Measurements from ENCODE around the gene OR7A5.
"Not testable (repeated sequence)": the region's sequence is repeated elsewhere in the genome, so short reads cannot be mapped to it uniquely, and the experiment has no call there.

The OR7A5 gene

DNA sequence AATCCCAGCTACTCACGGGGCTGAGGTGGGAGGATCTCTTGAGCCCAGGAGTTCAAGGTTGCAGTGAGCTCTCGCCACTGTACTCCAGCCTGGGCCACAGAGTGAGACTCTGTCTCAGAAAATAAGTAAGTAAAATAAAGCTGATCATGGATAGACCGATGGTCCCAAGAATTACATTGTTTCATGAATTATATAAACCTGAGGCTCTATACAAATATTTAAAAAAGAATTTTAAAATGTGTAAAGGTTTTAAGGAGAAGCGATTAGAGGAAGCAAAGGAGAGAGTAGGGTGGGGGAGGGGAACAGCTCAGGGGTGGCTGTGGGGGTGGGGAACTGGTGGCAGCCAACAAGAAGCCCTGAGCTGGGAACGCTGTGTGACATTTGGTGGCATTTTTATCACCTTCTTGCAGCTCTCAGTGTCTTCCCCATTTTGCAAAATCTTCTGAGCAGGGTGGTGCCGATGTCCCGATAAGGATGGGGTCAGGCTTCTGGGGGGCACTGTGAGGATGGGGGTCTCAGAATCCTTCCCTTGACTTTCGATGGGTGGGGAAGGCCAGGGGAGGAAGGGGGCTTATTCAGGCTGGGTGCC is 51.5 kb downstream of the OR7A5 start:
- not testable (repeated sequence) for DNase-seq

DNA sequence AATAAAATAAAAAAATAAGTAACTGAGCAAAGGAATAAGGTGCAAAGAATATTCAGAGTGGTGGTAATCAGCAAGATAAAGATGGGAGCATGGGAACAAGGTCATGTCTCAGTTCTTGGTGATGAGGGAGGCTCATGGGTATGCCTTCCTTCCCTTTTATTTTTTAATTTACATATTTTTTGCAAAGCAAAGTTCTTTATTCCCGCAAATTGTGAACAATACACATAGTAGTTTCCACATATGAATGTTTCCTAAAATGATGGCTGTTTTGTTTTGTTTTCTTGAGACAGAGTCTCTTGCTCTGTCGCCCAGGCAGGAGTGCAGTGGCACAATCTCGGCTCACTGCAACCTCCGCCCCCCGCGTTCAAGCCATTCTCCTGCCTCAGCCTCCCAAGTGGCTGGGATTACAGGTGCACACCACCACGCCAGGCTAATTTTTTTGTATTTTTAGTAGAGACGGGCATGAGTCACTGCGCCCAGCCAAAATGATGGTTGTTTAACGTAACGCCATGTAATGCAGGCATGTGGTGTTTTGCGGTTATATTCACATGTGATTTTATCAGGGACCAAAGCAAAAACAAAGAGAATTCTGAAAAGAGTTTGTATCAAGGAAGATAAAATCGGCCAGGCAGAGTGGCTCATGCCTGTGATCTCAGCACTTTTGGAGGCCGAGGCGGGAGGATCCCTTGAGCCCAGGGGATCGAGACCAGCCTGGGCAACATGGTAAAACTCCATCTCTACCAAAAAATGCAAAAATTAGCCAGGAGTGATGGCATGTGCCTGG is 52.2 kb downstream of the OR7A5 start:
- DNase-seq = no peak

DNA sequence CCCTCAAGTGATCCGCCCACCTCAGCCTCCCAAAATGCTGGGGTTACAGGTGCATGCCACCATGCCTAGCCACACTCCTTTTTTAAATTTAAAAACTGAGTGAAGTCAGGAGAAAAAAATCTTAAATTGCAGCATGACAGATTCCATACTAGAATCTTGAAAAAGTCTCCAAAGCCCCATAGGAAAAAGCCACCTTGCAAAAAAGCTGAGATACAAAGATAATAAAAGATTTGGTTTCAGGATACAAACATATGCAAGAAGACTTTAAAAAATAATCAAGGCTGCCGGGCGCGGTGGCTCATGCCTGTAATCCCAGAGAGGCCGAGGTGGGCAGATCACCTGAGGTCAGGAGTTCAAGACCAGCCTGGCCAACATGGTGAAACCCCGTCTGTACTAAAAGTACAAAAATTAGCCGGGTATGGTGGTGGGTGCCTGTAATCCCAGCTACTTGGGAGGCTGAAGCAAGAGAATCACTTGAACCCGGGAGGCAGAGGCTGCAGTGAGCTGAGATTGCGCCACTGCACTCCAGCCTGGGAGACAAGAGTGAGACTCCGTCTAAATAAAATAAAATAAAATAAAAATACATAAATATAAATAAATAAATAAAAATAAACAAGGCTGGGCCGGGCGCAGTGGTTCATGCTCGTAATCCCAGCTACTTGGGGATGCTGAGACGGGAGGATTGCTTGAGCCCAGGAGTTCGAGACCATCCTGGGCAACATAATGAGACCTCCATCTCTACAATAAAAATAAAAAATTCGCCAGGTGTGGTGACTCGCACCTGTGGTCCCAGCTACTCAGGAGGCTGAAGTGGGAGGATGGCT is 53.1 kb downstream of the OR7A5 start:
- DNase-seq = not testable (repeated sequence)

DNA sequence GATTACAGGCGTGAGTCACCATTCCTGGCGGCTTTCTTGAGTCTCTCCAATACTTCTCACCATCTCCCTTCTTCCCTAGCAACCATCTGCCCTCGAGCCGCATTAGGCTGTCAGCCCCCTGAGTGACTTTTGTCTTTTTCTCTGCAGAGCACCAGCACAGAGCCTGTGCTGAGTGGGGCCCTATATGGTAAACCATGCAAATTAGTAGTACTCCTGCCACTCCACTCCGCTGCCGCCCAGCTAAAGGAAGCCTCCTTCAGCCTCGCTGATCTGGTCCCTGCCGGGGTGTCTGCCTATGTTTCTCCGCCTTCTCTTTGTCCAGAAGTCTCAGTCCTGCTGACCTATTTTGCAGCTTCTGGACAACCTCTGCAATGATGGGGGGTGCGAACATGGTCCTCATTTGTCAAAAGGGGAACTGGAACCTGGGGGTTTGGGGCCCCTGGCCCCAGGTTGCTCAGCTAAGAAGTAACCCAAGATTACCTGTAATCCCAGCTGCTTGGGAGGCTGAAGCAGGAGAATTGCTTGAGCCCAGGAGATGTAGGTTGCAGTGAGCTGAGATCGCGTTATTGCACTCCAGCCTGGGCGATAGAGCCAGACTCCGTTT is 54.3 kb downstream of the OR7A5 start:
- DNase-seq = not testable (repeated sequence)

DNA sequence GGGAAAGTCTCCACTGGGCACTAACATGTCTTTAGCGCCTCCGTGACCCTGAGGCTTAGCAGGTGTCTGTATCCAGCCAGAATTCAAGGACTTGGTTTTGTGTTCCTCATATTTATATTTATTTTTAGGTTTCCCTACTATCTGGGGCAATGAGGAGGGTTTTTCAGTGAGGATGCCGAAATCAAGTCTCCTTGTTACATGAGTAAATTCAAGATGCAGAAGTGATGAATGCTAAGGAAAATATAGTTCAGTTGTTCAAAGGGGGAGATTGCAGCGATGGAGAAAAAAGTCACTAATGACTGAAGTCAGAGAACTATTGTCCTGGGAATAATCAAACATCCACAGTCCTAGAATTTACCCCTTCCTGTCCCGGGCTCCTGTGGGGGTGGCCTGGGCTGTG is 55.8 kb downstream of the OR7A5 start:
- DNase-seq = no peak

DNA sequence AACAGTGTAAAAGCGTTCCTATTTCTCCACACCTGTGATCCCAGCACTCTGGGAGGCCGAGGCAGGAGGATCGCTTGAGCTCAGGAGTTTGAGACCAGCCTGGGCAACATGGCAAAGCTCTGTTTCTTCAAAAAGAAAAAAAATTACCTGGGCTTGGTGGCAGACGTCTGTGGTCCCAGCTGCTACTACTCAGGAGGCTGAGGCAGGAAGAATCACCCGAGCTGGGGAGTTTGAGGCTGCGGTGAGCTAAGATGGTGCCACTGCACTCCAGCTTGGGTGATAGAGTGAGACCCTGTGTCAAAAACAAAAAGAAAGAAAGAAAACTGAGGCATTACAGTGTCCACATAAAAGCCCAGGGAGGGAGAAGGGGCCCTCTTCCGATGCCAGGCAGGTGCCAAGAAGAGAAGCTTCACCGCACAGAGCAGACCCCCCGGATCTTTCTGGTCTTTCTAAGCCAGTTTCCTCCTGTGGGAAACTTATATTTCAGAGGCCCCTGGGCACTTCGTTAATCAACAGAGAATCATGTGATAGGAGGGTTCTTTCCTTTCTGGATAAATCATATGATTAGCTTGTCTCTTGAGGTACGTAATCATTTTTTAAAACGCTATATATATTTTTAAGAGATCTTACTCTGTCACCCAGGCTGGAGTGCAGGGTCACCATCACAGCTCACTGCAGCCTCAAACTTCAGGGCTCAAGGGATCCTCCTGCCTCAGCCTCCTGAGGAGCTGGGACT is 56.7 kb downstream of the OR7A5 start, which contains the start of gene ADGRE2:
Gene ADGRE2, minus strand, starts transcription at position 451 of the 736 bp plus-strand sequence. CDS start 1,804 bp downstream, outside the sequence.
- DNase-seq = not testable (repeated sequence)

DNA sequence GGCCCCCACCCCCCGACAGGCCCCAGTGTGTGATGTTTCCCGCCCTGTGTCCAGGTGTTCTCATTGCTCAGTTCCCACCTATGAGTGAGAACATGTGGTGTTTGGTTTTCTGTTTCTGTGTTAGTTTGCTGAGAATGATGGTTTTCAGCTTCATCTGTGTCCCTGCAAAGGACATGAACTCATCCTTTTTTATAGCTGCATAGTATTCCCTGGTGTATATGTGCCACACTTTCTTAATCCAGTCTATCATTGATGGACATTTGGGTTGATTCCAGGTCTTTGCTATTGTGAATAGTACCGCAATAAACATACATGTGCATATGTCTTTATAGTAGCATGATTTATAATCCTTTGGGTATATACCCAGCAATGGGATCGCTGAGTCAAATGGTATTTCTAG is 57.3 kb downstream of the OR7A5 start:
- not testable (repeated sequence) for DNase-seq

Measured in COR-L47 (cell line).